PC-3 (cell line): ENCODE data around the gene UBASH3A.

Experiments
- CTCF ChIP-seq: fragments of 300-600 bp; sonication (generic); conservative IDR thresholded peaks from 2 replicates; pipeline ENCODE4 v1.5.1; 2017; ENCODE audit warnings: antibody characterized with exemption, low read depth, mild to moderate bottlenecking, low read length
- EZH2 ChIP-seq: fragments of 300-600 bp; sonication (generic); IDR thresholded peaks from one replicate; pipeline ENCODE4 v1.6.1; 2017; ENCODE audit warnings: antibody characterized with exemption, mild to moderate bottlenecking, low read length; ENCODE audit not compliant: unreplicated experiment
- EZH2phosphoT487 ChIP-seq: fragments of 300-600 bp; sonication (generic); IDR thresholded peaks from 2 replicates; pipeline ENCODE4 v1.6.1; 2018; ENCODE audit warnings: mild to moderate bottlenecking, antibody characterized with exemption, low read length, borderline replicate concordance

- TF ChIP-seq CTCF (no peak), EZH2 (no peak), EZH2phosphoT487 (no peak)
Observed at GRCh38 chr21:42411891-42412635, 8.4 kb downstream of the UBASH3A start.
